Measurements from ENCODE around the gene LCP2.

DNA sequence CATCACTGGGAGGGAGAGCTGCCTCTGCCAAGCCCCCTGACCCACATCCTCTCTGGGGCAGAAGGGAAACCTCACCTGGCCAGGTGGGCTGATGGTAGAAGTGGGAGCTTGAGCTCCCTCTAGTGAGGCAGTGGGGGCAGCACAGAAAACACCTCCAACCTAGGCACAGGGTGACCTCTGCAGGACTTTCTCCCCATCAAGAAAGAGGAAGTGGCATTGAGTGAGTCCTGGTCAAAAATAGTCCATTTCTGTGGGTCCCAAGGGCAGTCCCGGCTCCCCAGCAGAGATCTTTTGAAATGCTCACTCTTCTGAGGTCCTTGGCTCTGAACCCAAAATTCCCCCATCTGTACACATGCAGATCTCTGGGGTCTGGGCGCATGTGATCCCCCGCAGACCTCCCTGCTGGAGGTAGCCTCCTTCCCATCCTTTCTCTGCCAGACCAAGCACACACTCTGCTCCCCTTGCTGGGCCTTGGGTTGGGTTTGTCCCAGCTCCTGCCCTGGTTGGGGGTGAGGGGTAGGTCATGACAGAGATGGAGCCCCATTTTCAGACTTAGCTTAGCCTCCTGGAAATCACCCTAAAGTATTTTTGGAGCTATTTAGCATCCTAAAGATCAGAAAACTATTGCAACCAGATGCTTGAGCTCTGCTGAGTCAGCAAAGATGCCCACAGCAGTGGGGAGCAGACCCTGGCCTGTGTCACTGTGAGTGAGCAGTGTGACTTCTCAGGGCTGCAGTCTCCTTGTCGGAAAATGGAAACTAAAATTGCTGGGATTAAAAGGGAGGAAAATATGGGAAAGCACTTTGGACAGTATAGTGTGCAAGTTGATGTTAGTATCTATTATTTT is 41.6 kb upstream of the LCP2 start:
- TF ChIP-seq POLR2A (IDR thresholded peaks at IDR 0.05) (no peak), POLR2AphosphoS5 (IDR thresholded peaks at IDR 0.05; ENCODE audit: insufficient read depth in 1 of 2, low read depth in 1 of 2) (no peak)
- TF ChIP-seq, protein P1, sequence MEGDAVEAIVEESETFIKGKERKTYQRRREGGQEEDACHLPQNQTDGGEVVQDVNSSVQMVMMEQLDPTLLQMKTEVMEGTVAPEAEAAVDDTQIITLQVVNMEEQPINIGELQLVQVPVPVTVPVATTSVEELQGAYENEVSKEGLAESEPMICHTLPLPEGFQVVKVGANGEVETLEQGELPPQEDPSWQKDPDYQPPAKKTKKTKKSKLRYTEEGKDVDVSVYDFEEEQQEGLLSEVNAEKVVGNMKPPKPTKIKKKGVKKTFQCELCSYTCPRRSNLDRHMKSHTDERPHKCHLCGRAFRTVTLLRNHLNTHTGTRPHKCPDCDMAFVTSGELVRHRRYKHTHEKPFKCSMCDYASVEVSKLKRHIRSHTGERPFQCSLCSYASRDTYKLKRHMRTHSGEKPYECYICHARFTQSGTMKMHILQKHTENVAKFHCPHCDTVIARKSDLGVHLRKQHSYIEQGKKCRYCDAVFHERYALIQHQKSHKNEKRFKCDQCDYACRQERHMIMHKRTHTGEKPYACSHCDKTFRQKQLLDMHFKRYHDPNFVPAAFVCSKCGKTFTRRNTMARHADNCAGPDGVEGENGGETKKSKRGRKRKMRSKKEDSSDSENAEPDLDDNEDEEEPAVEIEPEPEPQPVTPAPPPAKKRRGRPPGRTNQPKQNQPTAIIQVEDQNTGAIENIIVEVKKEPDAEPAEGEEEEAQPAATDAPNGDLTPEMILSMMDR (IDR thresholded peaks at IDR 0.05), result no peak
